ENCODE measurements around the gene AQP1. TPM values are rescaled to one million over a fixed set of nuclear protein-coding genes. Genes with fewer than 3 reads are reported as not detected.
A peak's percentile ranks its signal among the peaks of the same experiment; 100 is the strongest.

Gene AQP1
- polyA plus RNA-seq, 2 of the 4 experiments (the other 2 are of a cell fraction), result 0.49 to 0.58 TPM

DNA sequence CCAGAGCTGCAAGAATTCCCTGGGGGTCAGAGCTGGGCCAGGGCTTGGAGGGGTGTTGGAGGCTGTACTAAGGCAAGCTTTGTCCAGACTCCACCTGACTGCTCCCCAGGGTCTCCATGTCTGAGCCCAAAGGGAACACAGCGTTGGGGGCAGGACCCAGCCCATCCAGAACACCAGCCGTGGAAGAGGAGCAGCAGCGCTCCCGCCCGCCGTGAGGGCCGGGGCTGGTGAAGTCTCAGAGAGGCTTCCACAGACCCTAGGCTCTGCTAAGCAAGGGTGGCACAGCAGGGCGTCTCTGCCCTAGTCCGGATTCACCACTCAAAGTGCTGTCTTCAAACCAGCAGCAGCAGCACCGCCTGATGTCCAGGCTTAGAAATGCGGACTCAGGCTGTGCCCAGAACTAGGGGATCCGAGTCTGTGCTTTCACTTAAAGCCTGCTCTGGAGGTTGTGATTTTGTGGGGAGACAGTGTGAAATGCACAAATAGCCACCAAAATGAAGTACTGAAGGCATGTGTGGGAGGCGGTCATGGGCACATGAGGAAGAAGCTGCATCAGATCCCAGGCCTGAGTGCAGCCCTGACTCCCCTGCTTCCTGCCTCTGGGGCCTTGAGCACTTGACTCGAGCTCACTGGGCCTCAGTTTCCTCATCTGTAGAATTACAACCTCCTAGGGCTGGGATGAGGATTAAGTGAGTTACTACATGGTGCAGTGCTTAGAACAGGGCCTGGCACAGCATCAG lies 16.6 kb upstream of the AQP1 start:
- no peak for DNase-seq (ENCODE audit: low read depth in 1 of 2, low spot score in 1 of 2)
- 80% methylated on average over 12 of the region's 14 CpGs for WGBS (ENCODE audit: missing lambda C conversion rate)
- H3K9me3 ChIP-seq, result no peaks in the 10 kb centered on the region
- POLR2A ChIA-PET, result no interaction called here
- no peak overlapping the region for H3K4me2 ChIP-seq
- H3K4me3 ChIP-seq, result no peak overlapping the region
- TF ChIP-seq FOSB (CRISPR knock-in tag; IDR thresholded peaks at IDR 0.05) (no peak), POLR2A (IDR thresholded peaks at IDR 0.05; ENCODE audit: low read length) (no peak), POLR2AphosphoS2 (conservative IDR thresholded peaks at IDR 0.05; ENCODE audit: low read length) (no peak), KDM1A (IDR thresholded peaks at IDR 0.05; ENCODE audit: low read depth) (no peak)
- ATAC-seq, result peak; percentile 40 to 44; a peak in 2 of 6 replicates
- no peak overlapping the region for H3K27ac ChIP-seq
- H3K4me1 ChIP-seq, result peaks cover 8% of the 10 kb centered on the region; the same call in 1 of the 3 replicates
- FAIRE-seq, result no peak
- CTCF ChIA-PET, result no interaction called here

DNA sequence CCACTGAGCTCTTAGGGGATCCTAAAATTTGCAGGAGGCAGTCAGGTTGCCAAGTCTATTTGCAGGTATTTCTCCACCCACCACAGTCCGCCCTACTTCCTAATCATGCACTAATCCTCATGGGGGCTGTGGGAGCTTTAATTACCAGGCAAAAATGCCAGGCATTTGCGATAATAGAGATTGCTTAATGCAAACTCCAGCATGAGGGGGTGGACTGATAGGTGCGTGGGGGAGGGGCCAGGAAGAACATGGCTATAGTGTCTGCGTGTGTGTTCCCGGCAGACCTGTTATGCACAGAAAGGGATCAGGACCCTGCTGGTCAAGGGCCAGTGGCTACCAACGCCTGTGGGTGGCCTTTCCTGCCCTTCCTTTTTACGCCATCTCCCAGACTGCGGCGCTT lies 15.6 kb upstream of the AQP1 start:
- DNase-seq (ENCODE audit: low read depth in 1 of 2, low spot score in 1 of 2) (no peak), ATAC-seq (no peak), FAIRE-seq (no peak)
- 92% methylated on average over 9 of the region's 9 CpGs for WGBS (ENCODE audit: missing lambda C conversion rate)
- no peaks in the 10 kb centered on the region for H3K9me3 ChIP-seq
- CTCF ChIA-PET, result interaction anchor here (1.4 kb wide), 1 partner anchor 8 kb away, joined by 3 read pairs; no protein-coding TSS in a partner anchor
- POLR2A ChIA-PET, result no interaction called here
- H3K4me3 ChIP-seq, result no peak overlapping the region
- no peak overlapping the region for H3K4me2 ChIP-seq
- peaks cover 8% of the 10 kb centered on the region; the same call in 1 of the 3 replicates for H3K4me1 ChIP-seq
- H3K27ac ChIP-seq, result no peak overlapping the region
- TF ChIP-seq, protein P1, sequence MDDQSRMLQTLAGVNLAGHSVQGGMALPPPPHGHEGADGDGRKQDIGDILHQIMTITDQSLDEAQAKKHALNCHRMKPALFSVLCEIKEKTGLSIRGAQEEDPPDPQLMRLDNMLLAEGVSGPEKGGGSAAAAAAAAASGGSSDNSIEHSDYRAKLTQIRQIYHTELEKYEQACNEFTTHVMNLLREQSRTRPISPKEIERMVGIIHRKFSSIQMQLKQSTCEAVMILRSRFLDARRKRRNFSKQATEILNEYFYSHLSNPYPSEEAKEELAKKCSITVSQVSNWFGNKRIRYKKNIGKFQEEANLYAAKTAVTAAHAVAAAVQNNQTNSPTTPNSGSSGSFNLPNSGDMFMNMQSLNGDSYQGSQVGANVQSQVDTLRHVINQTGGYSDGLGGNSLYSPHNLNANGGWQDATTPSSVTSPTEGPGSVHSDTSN (IDR thresholded peaks at IDR 0.05), result no peak
- TF ChIP-seq PHF8 (IDR thresholded peaks at IDR 0.05; ENCODE audit: borderline replicate concordance, low read depth), result no peak
- no peak for TF ChIP-seq ZC3H11A (IDR thresholded peaks at IDR 0.05)
- no peak for TF ChIP-seq EHF (CRISPR knock-in tag; IDR thresholded peaks at IDR 0.05)
- no peak for TF ChIP-seq ZSCAN20 (CRISPR knock-in tag; IDR thresholded peaks at IDR 0.05)
- TF ChIP-seq FOXS1 (CRISPR knock-in tag; IDR thresholded peaks at IDR 0.05), result no peak
- TF ChIP-seq, protein P2, sequence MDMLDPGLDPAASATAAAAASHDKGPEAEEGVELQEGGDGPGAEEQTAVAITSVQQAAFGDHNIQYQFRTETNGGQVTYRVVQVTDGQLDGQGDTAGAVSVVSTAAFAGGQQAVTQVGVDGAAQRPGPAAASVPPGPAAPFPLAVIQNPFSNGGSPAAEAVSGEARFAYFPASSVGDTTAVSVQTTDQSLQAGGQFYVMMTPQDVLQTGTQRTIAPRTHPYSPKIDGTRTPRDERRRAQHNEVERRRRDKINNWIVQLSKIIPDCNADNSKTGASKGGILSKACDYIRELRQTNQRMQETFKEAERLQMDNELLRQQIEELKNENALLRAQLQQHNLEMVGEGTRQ (IDR thresholded peaks at IDR 0.05), result no peak
- no peak for TF ChIP-seq TFCP2L1 (CRISPR knock-in tag; IDR thresholded peaks at IDR 0.05)
- no peak for TF ChIP-seq POLR2AphosphoS2 (conservative IDR thresholded peaks at IDR 0.05; ENCODE audit: low read length)

DNA sequence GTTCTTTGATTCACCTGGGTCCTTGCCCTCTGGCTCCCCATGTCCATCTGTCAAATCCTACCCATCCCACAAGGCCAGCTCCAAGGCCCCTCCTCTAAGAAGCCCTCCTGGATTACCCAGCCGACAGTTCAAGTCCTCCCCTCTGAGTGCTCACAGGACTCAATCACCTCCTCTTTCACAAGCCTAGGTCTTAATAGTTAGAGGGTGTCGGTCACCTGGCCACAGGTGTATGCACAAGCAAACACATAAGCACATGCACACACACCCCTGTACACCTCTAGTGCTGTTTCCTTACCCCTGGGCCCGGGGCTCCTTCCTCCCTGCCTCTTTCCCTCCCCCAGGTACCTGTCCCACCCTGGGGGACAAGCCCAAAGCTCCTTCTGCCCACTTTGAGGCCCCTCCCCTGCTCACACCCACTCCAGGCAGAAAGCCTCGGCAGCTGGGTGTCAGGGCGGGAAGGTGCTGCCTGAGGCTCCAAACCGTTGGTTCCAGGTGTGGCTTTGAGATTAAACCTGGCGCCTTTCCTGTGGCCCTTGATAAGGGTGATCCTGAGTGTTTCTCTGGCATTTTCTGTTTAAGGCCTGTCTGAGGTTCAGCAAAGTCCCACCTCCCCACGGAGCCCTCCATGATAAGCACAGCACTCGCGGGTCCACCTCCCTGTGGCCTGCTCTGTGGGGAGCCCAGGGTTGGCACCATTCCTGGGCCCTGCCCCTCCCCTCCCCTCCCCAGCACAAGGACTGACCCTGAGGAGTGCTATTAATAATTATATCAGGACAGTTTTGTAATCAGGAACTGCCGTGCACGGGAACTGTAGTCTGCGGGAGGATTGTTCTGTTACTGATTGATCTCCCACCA lies 14.6 kb upstream of the AQP1 start:
- TF ChIP-seq CHD2 (IDR thresholded peaks at IDR 0.05; ENCODE audit: low read length, partially characterized antibody), result no peak
- TF ChIP-seq, protein P1 (IDR thresholded peaks at IDR 0.05), result no peak
- TF ChIP-seq JUN (IDR thresholded peaks at IDR 0.05), result no peak
- TF ChIP-seq ZFP36 (IDR thresholded peaks at IDR 0.05; ENCODE audit: borderline replicate concordance, partially characterized antibody), result peak; percentile 14
- H3K4me2 ChIP-seq, result peak overlapping the region; percentile 28
- no peaks in the 10 kb centered on the region for H3K9me3 ChIP-seq
- no peak for FAIRE-seq
- WGBS (ENCODE audit: missing lambda C conversion rate), result 50% methylated on average over 10 of the region's 13 CpGs
- DNase-seq (ENCODE audit: low read depth in 1 of 2, low spot score in 1 of 2), result no peak
- POLR2A ChIA-PET, result no interaction called here
- peak in 1 of 2 experiments; percentile 11; a peak in 1 of 6 replicates for ATAC-seq
- H3K4me3 ChIP-seq, result no peak overlapping the region
- CTCF ChIA-PET, result interaction anchor here (0.6 to 1.4 kb wide), 5 partner anchors 9 to 130 kb away, joined by 3 to 4 read pairs (median 3); no protein-coding TSS in a partner anchor
- no peak overlapping the region for H3K27ac ChIP-seq
- H3K4me1 ChIP-seq, result peaks cover 8% of the 10 kb centered on the region; the same call in 1 of the 3 replicates

Data from A549 (cell line).